GM21737 (cell line): ENCODE measurements around the gene CIT.
A peak's percentile ranks its signal among the peaks of the same experiment; 100 is the strongest.
"Not testable (repeated sequence)": the region's sequence is repeated elsewhere in the genome, so short reads cannot be mapped to it uniquely, and the experiment has no call there.

ENCODE experiments used
- ATAC-seq: cut with Tn5 transposase; IDR thresholded peaks from one replicate; pipeline ENCODE4 v1.9.1; 2021; ENCODE audit warnings: mild to moderate bottlenecking, moderate library complexity; ENCODE audit not compliant: unreplicated experiment

The CIT gene, protein sequence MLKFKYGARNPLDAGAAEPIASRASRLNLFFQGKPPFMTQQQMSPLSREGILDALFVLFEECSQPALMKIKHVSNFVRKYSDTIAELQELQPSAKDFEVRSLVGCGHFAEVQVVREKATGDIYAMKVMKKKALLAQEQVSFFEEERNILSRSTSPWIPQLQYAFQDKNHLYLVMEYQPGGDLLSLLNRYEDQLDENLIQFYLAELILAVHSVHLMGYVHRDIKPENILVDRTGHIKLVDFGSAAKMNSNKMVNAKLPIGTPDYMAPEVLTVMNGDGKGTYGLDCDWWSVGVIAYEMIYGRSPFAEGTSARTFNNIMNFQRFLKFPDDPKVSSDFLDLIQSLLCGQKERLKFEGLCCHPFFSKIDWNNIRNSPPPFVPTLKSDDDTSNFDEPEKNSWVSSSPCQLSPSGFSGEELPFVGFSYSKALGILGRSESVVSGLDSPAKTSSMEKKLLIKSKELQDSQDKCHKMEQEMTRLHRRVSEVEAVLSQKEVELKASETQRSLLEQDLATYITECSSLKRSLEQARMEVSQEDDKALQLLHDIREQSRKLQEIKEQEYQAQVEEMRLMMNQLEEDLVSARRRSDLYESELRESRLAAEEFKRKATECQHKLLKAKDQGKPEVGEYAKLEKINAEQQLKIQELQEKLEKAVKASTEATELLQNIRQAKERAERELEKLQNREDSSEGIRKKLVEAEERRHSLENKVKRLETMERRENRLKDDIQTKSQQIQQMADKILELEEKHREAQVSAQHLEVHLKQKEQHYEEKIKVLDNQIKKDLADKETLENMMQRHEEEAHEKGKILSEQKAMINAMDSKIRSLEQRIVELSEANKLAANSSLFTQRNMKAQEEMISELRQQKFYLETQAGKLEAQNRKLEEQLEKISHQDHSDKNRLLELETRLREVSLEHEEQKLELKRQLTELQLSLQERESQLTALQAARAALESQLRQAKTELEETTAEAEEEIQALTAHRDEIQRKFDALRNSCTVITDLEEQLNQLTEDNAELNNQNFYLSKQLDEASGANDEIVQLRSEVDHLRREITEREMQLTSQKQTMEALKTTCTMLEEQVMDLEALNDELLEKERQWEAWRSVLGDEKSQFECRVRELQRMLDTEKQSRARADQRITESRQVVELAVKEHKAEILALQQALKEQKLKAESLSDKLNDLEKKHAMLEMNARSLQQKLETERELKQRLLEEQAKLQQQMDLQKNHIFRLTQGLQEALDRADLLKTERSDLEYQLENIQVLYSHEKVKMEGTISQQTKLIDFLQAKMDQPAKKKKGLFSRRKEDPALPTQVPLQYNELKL (N-terminal part only)

DNA sequence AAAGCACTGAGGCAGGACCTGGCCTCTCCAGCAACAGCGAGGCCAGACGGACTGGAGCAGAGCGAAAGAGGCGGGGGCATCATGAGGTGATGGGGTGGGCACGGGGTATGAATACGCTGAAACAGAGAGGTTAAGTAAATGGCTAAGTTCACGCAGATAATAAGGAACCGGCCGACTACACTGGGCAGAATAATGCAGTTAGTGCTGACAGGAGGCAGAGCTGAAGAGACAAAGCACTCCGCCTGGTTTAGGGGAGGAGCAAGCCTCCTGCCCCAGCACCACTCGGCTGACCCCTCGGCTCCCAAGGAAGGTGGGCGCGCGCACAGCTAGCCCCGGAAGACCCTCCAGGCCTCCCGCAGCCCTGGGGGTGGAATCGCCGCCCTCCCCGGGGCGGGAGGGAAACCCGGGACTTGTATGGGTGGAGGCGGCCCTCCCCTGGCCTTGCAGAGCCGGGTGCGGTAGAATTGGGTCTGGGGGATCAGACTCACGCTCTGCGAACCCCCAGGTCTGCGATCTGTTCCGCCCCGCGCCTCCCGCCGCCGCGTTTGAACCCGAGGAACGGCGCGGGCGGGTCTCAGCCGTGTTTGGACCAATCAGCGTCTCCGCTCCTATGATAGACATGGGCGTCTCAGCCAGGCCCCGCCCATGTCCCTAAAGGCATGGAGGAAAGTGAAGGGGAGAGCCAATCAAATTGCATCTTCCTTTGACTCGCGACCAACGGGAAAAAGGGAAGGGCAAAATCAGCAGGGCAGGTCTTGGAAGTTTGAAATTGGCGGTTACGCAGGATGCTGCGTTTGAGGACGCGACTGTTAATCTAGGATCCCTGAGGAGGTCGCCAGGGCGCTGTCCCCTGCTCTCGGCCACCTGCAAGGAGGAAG is at the start of gene CIT:
Gene CIT, minus strand, starts transcription at position 560 of the 878 bp plus-strand sequence. CDS start 1,152 bp downstream, outside the sequence.
- peak; percentile 99 for ATAC-seq

DNA sequence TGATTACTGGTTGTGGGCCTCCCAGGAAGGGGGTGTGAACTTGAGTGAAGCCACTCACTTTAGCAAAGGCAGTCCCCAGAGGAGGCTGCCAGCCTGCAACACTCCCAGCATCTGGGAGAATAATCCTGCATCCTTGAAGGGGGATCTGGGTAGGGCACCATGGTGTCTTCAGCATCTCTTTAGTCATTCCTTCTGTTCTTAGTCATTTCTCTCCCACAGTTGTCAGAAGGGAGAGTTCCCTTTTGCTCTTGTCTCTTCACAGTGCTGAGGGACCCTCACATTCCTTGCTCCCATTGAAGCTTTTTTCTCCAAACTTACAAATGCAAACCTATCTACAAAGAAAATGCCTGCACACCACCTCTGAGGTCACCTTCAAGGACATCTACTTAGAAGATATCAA is 48.1 kb upstream of the CIT start:
- ATAC-seq: no peak

GRCh38 chr12:119920064-119920463 is 42.9 kb upstream of the CIT start:
- ATAC-seq: no peak

DNA sequence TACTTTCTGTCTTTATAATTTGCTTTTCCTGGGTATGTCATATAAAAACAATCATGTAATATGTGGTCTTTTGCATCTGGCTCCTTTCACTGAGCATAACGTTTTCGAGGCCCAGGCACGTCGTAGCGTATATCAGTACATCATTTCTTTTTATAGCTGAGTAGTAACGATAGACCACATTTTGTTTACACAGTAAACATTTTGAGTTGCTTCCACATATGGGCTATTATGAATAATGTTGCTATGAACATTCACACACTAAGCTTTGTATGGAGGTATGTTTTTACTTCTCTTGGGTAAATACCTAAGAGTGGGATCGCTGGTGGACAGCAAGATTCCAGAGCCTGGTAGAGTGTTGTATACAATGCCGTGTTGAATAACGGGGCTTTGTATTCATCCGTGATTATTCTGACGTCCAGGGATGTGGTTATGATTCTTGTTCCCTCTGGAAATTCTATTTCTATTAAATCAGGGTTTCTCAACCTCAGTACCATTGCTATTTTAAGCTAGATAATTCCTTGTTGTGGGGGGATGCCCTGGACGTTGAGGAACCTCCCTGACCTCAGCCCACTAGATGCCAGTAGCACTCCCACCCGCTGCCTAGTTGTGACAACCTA is 38.9 kb upstream of the CIT start:
- ATAC-seq: no peak

- ATAC-seq: no peak
These were observed 37.5 kb upstream of the CIT start for GRCh38 chr12:119914666-119915065.

GRCh38 chr12:119913536-119914330 is 36.6 kb upstream of the CIT start:
- no peak for ATAC-seq

- ATAC-seq: no peak
These were observed 34.1 kb upstream of the CIT start for GRCh38 chr12:119911182-119911581.

- ATAC-seq: no peak
These were observed 33.5 kb upstream of the CIT start for GRCh38 chr12:119910586-119910985.

GRCh38 chr12:119902084-119902509 is 25.0 kb upstream of the CIT start:
- no peak for ATAC-seq

DNA sequence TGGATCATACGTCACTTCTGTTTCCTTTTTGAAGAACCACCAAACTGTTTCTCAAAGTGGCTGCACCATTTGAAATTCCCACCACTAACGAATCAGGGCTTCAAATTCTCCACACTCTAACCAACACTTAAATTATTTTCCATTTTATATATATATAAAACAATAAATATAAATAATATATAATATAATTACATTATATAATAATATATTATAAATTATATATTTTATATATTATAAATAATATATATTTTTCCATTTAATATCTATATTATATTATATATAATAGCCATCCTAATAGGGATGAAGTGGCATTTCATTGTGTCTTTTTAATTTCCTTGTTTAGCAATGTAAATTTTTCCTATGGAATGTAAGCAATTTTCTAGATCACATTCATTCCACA is 24.6 kb upstream of the CIT start:
- ATAC-seq: no peak

GRCh38 chr12:119894916-119895315 is 17.8 kb upstream of the CIT start:
- ATAC-seq: no peak

GRCh38 chr12:119892611-119893010 is 15.5 kb upstream of the CIT start:
- ATAC-seq: not testable (repeated sequence)

DNA sequence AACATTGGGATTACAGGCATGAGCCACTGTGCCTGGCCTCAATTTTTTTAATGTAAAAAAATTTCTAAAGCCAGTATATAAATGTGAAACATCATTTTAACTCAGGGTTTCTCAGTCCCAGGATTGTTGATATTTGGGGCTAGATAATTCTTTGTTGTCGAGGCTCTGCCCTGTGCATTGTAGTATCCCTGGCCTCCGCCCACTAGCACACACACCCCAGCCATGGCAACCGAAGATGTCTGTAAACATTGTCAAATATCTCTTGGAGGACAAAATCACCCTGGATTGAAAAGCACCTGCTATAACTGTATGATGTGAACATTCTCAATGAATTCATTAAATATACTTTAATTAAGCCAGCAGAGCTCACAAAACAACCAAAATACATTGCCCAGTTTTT is 8.4 kb upstream of the CIT start:
- no peak for ATAC-seq

DNA sequence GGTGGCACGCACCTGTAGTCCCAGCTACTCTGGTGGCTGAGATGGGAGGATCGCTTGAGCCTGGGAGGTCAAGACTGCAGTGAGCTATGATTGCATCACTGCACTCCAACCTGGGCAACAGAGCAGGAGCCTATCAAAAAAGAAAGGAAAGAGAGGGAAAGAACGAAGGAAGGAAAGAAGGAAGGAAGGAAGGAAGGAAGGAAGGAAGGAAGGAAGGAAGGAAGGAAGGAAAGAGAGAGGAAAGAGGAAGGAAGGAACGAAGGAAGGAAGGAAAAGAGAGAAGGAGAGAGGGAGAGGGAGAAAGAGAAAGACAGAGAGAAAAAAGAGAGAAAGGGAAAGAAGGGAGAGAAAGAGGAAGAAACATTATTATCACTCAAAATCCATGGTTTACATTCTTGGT is 6.7 kb upstream of the CIT start:
- ATAC-seq: not testable (repeated sequence)

DNA sequence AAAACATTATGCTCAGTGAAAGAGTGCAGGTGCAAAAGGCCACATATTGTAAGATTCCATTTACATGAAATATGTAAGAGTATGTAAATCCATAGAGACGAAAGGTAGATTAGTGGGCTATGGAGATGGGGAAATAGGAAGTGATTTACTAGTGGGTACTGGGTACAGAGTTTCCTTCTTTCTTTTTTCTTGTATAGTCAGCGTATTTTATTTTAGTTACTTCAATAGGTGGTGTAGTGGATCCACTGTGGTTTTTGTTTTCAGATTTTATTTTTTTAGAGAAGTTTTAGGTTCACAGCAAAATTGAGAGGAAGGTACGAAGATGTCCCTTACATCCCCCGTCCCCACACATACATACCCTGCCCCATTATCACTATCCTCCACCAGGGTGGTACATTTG is 6.1 kb upstream of the CIT start:
- ATAC-seq: no peak

DNA sequence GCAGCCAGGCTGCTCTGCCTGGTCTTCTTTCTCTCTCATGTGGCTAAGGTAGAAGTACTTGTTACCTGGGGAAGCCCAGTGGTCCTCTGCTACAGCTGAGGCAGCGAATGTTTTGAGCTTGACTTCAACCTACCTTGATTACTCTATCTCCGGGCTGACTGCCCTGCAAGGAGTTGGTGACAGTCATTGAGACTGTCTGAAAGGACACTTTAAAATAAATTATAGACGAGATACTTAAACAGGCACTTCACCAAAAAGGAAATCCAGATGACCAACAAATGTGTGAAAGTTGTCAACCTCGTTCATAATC is 474 bp upstream of the CIT start:
- no peak for ATAC-seq

- ATAC-seq: no peak
These were observed 6.7 kb downstream of the CIT start for GRCh38 chr12:119870457-119870856.

DNA sequence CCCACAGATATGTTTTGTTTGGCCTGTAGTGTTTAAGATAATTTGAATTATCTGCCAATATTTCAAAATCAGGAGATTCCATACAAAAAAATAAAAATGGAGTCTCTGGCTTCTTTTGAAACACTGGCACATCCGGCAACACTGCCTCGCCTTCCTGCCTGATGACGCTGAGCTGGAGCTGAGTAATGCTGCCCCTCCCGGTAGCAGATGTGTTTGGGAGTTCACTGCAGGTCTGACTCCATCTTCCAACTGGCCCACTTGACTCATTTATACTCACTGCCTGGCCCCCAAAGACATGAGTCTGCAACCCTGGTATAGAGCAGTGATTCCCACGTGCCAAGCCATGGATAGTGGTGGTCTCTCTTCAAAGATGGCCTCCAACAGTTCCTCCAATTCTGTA is 7.4 kb downstream of the CIT start:
- no peak for ATAC-seq

- no peak for ATAC-seq
These were observed 8.1 kb downstream of the CIT start for GRCh38 chr12:119868992-119869391.
